Ureter (tissue), 1 donor: Measurements from ENCODE around the gene HPCA. TPM values are rescaled to one million over a fixed set of nuclear protein-coding genes. Genes with fewer than 3 reads are reported as not detected.

Experiments
- DNase-seq: peaks from one replicate; pipeline ENCODE4 v3.0.0-alpha.2; 2020; ENCODE audit warnings: low spot score
- total RNA-seq: library from RNA; stranded (reverse); gene quantifications from one replicate; pipeline ENCODE4 v1.2.4, GENCODE V29; 2023
- donor health status: DM: yes; HTN: yes; CAD: no.

The HPCA gene
- total RNA-seq, 1 donor from 2014 or later, result 0.75 TPM

DNA sequence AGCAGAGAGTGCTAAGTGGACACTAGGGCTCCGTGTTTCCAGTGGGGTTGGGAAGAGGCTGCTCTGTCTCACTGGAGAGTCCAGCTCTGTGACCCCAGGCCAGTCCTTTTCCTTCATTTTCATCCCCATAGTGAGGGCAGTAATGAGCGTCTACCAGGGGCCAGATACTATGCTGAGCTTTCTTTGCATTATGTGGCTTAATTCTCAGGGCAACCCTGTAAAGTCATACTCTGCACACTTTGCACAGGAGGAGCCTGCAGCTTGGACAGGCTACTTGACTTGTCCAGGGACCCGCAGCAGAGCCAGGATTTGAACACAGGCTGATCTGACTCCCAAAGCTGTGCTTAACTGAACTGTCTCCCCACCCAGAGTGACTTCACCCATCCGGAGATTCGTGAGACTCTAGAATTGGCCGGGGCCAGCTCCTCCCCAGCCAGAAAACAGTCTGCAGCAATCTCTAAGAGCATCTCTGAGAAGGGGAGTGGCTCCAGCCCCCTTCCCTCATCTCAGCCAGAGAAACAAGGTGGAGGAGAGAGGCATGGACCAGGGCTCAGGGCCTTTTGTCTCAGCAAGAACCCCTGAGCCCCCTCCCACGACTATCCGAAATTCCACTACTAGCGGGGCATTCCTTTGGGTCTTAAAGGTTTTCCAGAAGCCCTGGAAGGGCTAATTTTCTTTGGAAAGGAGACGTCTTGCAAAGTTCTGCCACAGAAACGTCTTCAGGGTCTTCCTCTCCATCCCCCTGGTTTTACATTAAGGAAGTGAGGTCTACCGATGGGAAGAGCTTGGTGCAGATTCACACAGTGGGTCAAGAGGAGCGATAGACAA lies 14.7 kb upstream of the HPCA start:
- no peak for DNase-seq

DNA sequence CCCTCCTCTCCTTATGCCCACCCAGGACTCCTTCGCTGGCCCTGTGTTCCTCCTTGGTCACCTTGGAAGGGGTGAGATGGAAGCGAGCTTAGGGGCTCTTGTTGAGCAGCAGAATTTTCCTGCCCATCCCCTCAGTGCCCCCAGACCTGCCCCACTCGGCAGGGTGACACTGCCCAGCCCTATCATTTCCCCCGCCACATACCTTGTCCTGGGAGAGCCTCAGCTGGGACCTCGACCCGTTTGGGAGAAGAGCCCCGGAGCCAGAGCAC lies 14.2 kb upstream of the HPCA start:
- no peak for DNase-seq

DNA sequence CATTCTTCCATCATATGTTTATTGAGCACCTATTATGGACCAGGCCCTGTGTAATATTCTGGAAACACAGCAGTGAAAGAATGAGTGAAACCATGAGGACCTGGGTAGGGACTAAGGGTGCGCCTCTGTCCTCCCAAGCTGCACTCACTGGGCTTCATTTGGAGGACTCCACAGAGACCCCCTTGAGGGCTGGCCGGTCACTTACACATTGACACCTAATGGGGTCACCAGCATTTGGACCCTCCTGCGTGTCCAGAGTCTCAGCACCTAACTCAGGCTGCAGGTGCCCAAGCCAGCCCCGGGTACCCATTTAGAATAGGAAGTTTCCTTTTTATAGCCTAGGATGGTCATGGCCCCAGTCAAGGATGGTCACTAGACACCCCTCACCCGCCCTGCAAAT lies 12.8 kb upstream of the HPCA start:
- no peak for DNase-seq

DNA sequence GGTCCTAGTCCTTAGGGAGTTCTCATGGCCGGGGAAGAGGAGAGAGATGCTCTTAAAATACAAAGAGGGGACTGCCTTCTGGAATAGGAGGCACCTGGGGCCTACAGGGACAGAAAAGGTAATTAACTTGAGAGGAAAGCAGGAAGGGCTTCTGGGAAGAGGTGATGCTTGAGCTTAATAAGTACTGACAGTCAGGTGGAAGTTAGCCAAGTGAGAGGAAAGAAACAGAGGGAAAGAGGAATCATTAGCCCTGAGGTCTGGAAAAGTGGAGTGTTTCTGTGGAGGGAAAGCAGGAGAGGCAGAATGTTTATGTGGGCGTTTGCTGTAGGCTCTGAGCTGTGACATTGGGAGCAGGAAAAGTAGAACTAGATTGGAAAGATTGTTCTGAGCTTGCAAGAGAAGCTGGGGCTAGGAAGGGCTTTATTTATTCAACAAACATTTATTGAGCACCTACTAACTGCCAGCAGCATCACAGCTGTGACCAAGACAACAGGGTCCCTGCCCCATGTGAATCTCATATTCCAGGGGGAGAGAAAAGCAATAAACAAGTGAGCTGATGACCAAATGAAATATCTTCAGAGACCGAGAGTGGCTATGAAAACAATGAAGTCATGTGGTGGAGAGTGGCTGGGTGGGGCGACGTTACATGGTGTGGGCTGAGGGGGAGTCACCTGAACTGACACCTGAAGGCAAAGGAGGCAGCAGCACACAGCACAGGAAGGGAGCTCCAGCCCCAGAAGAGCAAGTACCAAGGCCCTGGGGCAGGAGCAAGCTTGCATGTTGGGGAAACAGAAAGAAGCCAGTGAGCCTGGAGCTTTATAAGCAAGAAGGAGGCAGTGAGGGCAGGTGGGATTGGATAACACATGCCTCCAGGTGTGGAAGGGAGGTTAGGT lies 11.2 kb upstream of the HPCA start:
- no peak for DNase-seq

DNA sequence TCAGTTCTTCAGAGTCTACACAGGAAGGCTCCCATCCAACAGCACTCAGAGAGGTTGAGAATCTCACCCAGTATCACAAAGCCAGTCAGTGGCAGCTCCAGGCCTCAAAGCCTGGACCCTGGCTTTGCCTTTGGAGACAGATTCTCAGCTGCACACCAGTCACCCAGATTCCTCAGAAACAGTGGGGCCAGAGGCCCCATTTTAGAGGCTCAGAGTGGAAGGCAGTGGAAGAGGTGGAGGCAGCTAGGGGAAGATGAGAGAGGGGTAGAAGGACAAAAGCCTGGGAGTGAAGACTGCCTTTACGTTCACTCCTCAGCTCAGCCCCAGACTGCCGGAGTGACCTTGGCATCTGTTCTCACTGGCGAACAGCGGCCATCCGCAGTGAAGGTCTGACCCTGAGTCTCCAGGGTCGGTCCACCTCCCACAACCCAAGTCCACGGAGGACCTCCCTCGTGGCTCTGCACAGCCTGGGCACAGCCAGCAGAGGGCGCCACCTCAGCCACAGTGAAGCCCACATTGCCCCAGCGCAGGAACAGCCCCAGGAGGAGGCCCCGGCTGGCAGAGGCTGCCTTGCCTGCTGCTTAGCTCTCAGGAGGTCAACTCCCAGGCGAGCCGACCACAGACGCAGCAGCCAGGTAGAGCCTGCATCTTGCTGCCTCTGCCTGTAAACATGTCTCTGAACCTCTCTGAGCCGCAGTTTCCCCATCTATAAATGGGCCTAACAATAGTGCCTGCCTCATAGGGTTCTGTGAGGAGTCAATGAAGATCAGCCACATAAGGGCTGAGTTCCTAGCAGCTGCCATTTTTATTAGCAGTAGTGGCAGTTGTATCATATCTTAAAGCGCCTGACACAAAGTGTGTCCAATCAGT lies 9.7 kb upstream of the HPCA start:
- DNase-seq, result no peak

DNA sequence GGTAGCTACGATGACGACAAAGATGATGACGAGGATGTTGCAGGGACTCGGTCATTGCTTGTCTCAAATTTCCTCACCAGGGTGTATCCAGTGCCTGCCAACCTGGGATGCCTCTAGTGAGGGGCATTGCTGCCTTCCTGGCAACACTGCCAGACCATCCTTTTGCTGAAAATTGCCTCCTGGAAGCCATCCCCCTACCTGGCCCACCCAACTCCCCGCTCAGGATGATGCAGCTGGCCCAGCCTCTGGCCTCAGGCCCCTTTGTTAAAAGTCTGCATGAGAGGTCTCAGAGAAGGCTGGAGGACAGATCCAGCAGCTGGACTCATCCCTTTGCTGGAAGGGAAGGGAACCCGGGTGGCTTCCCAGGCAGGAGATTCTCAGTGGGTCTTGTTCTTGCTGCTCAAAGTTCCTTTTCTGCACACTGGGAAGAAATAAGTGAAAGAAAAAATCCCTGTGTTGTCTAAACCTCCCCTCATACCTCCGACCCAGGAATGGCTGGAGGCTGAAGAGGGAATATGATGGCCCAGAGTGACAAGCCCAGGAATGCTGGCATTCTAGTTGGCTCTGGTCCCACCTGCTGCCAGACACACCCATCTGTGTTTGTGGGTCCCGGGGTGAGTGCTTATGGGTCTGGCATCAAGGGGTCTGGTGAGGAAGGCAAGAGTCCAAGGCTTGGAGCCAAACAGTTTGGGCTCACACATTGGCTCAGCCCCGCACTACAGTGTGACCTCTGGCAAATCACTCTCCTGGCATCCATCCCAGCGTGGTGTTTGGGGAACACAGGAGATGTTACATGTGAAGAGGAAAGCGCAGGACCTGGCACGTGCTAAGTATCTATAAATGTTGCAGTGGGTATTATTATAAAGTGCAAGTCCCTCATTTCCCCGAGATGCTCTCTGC lies 8.8 kb upstream of the HPCA start:
- DNase-seq, result no peak

DNA sequence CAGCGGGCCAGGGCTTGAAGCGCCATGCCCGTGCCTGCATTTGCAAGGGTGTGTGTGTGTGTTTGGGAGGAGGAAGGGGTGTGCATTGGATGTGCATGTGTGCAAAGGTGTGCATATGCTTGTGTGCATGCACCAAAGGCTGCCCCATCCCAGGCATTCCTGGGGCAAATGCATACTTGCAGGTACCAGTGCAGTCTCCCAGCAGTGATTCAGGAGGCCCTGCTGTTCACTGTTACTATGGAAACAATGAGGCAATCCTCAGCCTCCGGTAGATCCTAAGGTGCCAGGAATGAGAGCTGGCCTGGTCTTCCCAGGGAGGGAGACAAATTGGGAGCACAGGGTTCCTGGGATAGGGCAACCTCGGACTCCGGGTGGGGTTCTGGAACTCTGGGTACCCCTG lies 8.1 kb upstream of the HPCA start:
- DNase-seq, result no peak

DNA sequence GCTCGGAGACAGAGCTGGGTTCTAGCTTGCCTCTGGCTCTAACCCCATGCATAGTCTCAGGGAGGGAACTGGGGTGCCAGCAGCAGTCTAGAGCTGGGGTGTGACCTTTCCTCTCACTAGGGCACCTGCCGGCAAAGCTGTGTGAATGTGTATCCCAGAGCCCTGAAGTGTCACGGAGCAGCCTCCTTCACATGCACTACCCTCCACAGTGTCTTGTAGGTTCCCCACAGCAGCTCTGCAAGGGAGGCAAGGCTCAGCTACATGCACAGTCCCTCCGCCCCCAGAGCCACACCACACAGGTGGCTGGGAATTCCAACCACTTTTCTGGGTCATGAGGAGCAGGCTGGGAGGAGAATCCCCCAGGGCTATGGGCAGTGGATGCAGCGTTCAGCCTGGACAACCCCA lies 7.7 kb upstream of the HPCA start:
- DNase-seq, result no peak

DNA sequence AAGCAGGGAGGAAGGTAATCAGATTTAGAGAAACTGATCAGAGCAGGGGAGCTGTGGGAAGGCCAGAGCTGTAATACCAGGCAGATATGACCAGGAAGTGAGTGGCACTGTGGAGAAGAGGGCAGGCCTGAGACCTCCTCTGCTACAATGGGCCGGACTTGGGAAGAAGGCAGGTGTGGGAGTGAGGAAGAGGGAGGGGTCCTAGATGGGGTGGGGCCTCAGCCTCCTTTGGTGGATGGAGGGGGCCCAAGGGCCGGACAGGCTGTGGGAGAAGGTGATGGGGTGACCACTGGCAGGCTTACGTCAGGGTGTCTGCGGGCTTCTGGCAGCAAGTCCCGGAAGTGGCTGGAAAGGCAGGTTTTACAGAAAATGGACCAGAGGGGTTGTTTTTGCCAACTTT lies 5.0 kb upstream of the HPCA start:
- DNase-seq, result no peak

DNA sequence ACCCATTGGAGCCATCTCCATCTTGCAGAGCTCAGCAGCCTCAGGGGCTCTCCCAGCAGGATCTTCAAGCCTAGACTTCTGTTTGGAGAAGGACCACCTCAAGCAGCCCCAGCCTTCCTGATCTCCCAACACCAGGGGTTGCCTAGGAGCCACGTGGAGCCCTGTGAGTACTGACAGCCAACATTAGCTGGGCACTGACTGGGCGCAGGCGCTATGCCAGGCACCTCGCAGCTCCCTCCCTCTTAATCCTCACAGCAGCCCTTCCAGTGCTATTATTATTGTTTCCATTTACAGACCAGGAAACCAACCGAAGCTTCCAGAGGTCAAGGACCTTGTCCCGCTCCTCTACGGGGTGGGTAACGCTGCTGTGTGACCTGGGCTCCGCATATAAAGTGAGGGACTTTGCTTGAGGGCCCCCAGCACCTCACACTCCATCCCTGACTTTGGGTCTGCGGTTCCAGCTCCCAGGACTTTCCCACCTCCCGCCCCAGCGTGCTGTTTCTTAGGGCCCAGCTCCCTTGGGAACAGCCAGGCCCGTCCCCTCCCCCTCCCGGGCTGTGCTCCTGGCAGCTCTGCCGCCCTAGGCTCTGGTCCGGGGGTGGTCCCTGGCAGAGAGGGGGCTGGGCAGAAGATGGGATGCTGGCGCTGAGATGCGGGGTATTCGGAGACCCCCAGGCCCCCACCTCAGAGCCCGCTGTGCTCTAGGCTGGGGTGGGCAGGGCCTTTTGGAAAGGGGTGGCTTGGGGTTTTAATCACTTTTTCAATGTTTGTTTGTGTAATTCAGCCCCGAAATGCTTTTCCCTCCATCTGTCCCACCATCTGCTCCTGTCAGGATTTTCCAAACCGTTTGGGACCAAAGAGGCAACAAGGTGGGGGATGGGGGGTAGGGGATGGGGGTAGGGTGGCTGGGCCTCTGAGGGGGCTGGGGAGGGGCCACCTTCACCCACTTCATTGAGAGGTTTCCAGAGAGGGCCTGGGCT lies 4.1 kb upstream of the HPCA start:
- DNase-seq, result no peak

DNA sequence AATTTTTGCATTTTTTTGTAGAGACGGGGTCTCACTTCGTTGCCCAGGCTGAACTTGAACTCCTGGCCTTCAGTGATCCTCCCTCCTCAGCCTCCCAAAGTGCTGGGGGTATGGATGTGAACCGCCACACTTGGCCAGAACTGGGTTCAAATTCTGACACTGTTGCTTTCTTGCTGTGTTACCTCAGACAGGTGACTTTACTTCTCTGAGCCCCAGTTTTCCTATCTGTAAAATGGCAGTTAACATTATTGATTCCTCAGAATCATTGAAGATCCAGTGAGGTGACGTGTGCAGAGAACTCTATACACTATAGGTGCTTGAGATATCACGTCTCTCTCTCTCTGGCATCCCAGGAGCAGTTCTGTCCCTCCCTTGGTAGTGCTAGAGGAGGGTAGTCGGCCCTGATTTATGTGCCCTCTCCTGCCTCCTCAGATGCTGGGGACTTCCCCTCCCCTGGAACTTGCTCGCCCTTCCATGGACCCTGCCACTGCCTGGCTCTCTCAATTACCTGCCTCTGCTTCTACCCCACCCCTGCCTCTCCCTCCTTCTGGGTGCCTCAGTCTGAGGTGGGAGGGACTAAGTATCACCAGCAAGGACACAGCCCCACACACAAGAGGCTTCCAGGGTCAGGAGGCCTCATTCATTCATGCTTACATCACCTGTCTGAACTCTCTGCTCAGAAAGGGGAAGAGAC lies 2.8 kb upstream of the HPCA start:
- DNase-seq, result no peak

DNA sequence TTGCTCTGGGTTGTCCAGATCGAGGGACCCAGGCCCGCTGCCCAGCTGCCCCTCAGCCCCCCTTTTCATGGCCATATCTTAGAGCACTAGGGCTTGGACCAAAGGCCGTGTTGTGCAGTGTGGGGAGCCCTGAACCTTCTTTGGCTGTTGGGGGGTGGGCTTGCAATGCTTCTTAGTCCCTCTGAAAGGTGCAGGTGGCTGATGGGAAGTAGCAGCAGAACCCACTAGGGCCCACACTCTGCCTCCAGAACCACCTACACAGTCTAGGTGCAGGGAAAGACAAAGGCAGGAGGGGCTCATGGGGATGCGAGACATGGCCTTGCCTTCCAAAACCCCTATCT lies 2.3 kb upstream of the HPCA start:
- no peak for DNase-seq

DNA sequence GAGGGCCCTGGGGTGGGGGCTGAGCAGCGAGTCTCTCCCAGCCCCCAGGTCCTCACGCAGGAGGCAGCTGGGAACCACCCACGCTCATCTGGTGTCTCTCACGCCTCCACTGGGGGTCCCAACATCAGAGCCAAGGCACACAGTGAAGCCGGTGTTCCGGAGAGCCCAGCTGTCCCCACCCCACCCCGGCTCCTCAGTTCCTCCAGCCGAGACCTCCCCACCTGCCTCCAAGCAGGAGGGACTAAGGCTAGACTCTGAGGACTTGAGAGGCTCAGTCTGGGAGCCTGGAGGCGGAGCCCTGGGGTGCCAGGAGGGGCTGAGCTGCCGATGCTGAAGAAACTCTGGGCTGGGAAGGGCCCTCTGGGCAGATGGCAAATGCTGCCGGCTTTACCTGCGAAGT lies 1.6 kb upstream of the HPCA start:
- DNase-seq, result no peak

DNA sequence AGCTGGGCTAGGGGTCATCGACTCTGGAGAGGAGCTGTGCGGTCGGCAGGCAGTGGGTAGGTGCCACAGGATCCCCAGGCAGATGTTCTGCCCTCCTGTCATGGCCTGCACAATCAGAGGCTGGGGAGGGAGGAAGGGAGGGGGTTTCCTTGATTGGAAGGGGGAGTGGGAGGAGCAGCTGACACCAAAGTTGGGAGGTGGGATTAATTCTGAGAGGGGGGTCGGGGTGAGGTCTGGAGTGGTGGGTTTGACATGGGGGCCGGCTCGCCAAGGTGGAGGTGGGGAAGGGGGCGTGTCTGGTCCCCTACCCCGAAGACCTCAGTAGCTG lies 651 bp upstream of the HPCA start:
- no peak for DNase-seq

DNA sequence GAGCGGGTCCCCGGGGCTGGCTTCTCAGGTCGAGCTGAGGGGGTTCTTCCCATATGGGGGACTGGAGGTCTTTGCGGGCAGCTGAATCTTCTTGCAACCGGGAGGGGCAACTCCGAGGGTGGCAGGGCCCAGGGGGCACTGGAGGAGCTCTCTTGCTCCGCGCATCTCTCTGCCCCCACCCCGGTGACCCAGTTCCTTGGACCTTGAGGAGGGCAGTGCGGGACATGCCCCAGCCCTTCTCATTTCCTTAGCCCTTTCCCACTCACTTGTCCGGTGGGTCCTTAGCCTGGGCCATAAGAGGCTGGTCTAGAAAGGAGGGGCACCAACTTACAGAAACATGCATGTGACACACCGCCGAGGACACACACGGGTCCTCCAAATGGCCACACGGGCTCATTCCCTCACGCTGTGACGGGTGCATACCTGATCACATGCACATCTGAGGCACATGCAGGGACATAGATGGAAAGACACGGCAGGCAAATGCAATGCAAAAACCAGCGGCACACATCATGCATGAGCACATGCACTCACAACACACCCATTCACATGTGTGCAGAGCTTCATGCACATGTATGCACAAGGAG lies 630 bp downstream of the HPCA start:
- DNase-seq, result no peak

DNA sequence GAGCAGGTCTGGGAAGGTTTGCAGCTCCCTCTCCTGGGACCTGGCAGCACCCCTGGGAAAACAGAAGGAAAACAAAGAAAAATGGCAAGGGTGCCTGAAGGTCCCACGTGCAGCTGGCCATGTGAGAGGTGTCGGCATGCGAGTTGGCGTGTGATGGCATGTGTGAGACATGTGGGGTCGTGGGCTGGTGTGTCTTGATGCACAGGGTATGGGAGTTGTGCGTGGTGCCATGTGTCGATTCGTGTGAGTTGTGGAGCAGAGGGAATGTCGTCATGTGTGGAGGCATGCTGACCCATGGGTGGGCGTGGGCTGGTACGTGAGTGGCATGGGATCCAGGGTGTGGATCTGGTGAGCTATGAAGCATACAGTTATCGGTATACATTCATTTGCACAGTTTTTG lies 1.3 kb downstream of the HPCA start:
- no peak for DNase-seq

DNA sequence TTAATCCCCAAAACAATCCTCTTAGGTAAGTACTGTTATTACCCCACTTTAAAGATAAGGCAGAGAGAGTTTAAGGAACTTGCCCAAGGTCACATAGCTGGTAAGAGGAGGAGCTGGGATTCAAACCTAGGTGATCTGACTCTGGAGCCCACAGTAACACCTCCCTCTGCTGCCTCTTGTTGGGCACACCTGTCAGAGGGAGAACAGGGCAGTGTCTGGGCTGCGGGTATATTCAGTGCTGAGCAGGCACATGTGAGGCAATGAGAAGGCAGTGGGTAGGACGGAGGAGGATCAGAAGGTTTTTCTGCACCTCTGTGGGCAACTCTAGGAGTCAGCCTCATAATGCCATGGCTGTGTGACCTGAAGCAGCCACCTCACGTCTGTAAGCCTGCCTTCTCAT lies 1.8 kb downstream of the HPCA start:
- DNase-seq, result no peak

DNA sequence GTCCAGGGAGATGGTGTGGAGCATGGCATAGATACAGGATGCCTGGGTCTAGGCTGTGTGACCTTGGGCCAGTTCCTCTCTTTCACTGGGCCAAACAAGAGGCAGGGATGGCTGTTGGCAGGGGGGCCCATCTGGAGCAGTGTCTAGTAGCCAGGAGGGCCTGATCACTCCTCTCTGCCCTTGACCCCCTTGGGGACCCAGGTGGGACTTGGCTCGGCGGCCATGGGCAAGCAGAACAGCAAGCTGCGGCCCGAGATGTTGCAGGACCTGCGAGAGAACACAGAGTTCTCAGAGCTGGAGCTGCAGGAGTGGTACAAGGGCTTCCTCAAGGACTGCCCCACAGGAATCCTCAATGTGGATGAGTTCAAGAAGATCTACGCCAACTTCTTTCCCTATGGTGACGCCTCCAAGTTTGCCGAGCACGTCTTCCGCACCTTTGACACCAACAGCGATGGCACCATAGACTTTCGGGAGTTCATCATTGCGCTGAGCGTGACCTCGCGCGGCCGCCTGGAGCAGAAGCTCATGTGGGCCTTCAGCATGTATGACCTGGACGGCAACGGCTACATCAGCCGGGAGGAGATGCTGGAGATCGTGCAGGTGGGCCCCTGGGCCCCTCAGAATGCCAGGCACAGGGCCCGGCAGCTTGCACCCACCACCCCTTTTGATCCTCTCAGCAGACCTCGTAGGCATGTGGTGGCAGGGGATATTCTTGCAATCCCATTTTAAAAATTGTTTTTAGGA lies 2.6 kb downstream of the HPCA start:
- DNase-seq, result no peak
